Heart right ventricle (tissue), 16 donors: ENCODE data around the gene ZNF790. TPM values are rescaled to one million over a fixed set of nuclear protein-coding genes. Genes with fewer than 3 reads are reported as not detected.

Source experiments
- ATAC-seq, 8 donors: fragments of 200-7000 bp; cut with Tn5 transposase; one replicate each; pipeline ENCODE4 v1.9.1; 2020; ENCODE audit warnings: mild to moderate bottlenecking in 8 of 8, moderate library complexity in 8 of 8, moderate number of reproducible peaks in 1 of 8
- DNase-seq, 2 donors: peaks; one replicate each; pipeline ENCODE4 v3.0.0-alpha.2; 2020
- H3K27ac ChIP-seq, 10 donors: fragments of 200-600 bp; sonication (generic) in 2 of 10; one replicate each; pipeline versions ENCODE4 v1.5.0 to v1.8.0; 2020 to 2022; ENCODE audit warnings: mild to moderate bottlenecking in 3 of 10
- H3K27me3 ChIP-seq, 7 donors: fragments of 200-600 bp; one replicate each; pipeline ENCODE4 v1.8.0; 2021 to 2022; ENCODE audit warnings: mild to moderate bottlenecking in 2 of 7
- H3K36me3 ChIP-seq, 9 donors: fragments of 200-600 bp; sonication (generic) in 1 of 9; one replicate each; pipeline versions ENCODE4 v1.5.0 to v1.8.0; 2020 to 2022; ENCODE audit warnings: mild to moderate bottlenecking in 2 of 9
- H3K4me1 ChIP-seq, 9 donors: fragments of 200-600 bp; sonication (generic) in 1 of 9; one replicate each; pipeline versions ENCODE4 v1.5.0 to v1.8.0; 2020 to 2022; ENCODE audit warnings: mild to moderate bottlenecking in 4 of 9
- H3K4me3 ChIP-seq, 10 donors: fragments of 200-600 bp; sonication (generic) in 2 of 10; one replicate each; pipeline versions ENCODE4 v1.5.0 to v1.8.0; 2020 to 2022; ENCODE audit warnings: mild to moderate bottlenecking in 7 of 10, moderate library complexity in 2 of 10
- H3K9me3 ChIP-seq, 11 donors: fragments of 200-600 bp in 10 of 11; sonication (generic) in 2 of 11; one replicate each; pipeline versions ENCODE4 v1.5.0 to v1.8.0; 2013 to 2022; ENCODE audit warnings: mild to moderate bottlenecking in 2 of 11, control low read depth in 1 of 11, moderate library complexity in 1 of 11
- WGBS, 2 donors: extraction: QIAGEN DNeasy Blood & Tissue Kit; methylation state at CpG; one replicate each; pipeline ENCODE4 v1.1.7; 2013; ENCODE audit warnings: inconsistent platforms in 1 of 2; 5-methylcytosine and 5-hydroxymethylcytosine counted together
- intact Hi-C, 10 donors: fragments of 100-400 bp; cut with DNase I; formaldehyde crosslinking; loops; one replicate each; pipeline versions ENCODE4 v1.11.1 to v1.14.2; 2022
- polyA plus RNA-seq, 2 donors: library from polyadenylated mRNA; stranded (reverse); fragments of 200-250 nt; gene quantifications; one replicate each; pipeline ENCODE4 v1.2.3, GENCODE V29; 2013
- total RNA-seq, 10 donors: library from RNA; stranded (reverse); fragmentation: NEBNext Ultra II Directional in 3 of 10; extraction: Animal tissue kit (Norgen Biotek cat#: 25700) in 3 of 10; gene quantifications; one replicate each; pipeline versions ENCODE4 v1.2.1 to v1.2.4, GENCODE V29; 2021 to 2023
- TF ChIP-seq, protein P1 (sequence below), 9 donors: fragments of 200-600 bp; sonication (generic) in 2 of 9; IDR thresholded peaks; one replicate each; pipeline versions ENCODE4 v1.5.0 to v1.8.0; 2021 to 2022; ENCODE audit warnings: antibody characterized with exemption in 9 of 9, mild to moderate bottlenecking in 5 of 9, moderate library complexity in 1 of 9
- donor health status: Arrhythmogenic right ventricular cardiomyopathy.
- donor health status: ischemic (EF 13 %, LVEDD 7.1; RV severe dilation, severe dysfunction).
- donor health status: healthy with polysubstance abuse.
- donor health status: DM: no; HTN: yes; CAD: no.
- donor health status: DM: no; HTN: no; CAD: no.
- donor health status: ischemic (EF 25% LVEDD 6.9; RV normal size, moderate dysfunction).
- donor health status: ischemic (EF 25% LVEDD 5.7; RV mildly dilated, moderate dysfunction).
- donor health status: healthy.
- donor health status: DM: yes; HTN: yes; CAD: no.
- donor health status: Ischemic cardiomyopathy.
- donor health status: ischemic (EF 35%, LVEDD 5.7; RV mildly dilated, moderate dysfunction).
- donor health status: nonischemic (EF 11% LVEDD 7.7; RV severe dilation, severe dysfunction).
- donor health status: DM: yes; HTN: yes; CAD: no.
- donor health status: PGD.
- donor health status: ischemic (EF 29% LVEDD 5.4; RV normal size, mild dysfunction).
- donor health status: nonischemic (EF 23%, LVEDD 6.1; RV moderate dilation, normal function).

The ZNF790 gene
- total and polyA plus RNA-seq, 12 donors, result 2.3 to 11.8 (median 8.5) TPM

DNA sequence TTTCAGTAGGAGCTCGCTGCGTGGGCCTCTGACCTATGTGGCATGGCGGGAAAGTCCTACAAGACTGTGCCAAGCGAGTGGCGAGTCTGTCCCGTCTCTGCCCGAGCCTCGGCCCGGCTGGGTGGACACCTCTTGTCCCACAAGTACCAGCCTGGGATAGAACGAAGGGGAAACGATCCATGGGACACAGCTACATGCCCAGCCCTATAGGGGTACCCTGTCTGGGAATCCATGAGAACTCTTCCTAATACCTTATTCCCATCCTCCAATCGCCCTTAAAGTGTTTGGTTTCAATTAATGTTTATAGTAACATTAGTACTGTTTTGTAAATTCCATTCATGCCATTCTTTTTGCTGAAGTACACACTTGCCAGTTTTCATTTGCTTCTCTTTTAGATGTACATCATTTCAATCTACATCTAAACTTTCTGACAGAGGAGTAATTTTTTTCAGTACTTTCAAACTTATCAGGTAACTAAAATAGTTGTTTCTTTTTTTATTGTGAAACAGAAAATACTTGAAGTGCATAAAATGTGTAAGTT, 667 bp upstream of the ZNF790 start:
- intact Hi-C loops, result loop anchor here in 5 of 10 donors (1.0 to 10.0 kb wide), 6 partner anchors 11 to 264 kb away; partner anchors contain the start of genes ZNF345 (in 3 of the 5), ZNF850 (in 3 of the 5), ZNF461 (in 2 of the 5) and ZNF529 (in 1 of the 5)
- 4 to 8% methylated on average over 12 of the region's 12 CpGs for WGBS, 2 donors
- Histone ChIP-seq H3K36me3 (peaks cover 0 to 39% (median 13%) of the 10 kb centered on the region in 9 donors), H3K27me3 (no peaks in the 10 kb centered on the region), H3K27ac (peak overlapping the region; percentile 78 to 94 (median 92)), H3K9me3 (peaks cover 0 to 70% (median 19%) of the 10 kb centered on the region in 11 donors), H3K4me1 (peaks cover 0 to 24% (median 14%) of the 10 kb centered on the region in 9 donors), H3K4me3 (peak overlapping the region; percentile 56 to 80 (median 76))
- DNase-seq (no peak), ATAC-seq (peak in 1 of 8 donors; percentile 20)
- TF ChIP-seq, protein P1, sequence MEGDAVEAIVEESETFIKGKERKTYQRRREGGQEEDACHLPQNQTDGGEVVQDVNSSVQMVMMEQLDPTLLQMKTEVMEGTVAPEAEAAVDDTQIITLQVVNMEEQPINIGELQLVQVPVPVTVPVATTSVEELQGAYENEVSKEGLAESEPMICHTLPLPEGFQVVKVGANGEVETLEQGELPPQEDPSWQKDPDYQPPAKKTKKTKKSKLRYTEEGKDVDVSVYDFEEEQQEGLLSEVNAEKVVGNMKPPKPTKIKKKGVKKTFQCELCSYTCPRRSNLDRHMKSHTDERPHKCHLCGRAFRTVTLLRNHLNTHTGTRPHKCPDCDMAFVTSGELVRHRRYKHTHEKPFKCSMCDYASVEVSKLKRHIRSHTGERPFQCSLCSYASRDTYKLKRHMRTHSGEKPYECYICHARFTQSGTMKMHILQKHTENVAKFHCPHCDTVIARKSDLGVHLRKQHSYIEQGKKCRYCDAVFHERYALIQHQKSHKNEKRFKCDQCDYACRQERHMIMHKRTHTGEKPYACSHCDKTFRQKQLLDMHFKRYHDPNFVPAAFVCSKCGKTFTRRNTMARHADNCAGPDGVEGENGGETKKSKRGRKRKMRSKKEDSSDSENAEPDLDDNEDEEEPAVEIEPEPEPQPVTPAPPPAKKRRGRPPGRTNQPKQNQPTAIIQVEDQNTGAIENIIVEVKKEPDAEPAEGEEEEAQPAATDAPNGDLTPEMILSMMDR (IDR thresholded peaks at IDR 0.05), result no peak

DNA sequence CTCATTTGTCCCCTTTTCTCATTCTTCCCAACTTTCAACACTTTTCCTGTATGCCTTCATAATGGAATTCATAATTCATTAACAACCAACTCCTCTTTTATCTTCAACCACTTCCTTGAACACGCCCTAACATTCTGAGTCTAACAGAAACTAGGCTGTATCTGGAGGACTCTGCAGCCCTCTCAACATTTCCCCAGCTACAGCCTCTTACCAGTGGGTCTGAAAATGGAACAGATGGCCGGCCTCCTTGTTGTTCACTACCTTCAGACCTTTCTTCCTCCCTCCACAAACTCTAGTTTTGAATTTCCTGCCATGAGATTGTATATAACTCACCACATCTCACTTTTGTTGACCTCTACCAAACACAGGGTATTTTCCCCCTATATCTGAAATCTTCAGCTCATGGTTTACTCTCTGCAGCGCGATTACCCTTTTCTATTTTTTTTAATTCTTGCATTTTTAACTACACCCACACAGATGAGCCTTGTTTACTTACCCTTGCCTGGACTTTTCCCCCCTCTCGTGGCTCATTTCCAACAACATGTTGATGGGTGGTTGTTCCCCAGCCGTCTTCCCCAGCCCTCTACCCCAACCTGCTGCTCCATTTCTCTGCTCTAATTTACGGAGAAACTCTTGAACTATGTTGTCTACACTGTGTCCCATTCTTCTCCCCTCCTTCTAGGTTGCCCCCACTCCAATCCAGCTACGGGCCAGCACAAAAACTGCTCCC, 846 bp downstream of the ZNF790 start:
- intact Hi-C loops, result loop anchor here in 4 of 10 donors (5.0 to 10.0 kb wide), 4 partner anchors 63 to 263 kb away; partner anchors contain the start of genes ZNF461 (in 2 of the 4), ZNF850 (in 2 of the 4) and ZNF529 (in 1 of the 4)
- DNase-seq (no peak), ATAC-seq (peak in 2 of 8 donors; percentile 4 to 19)
- TF ChIP-seq, protein P1 (IDR thresholded peaks at IDR 0.05), result no peak
- WGBS, 2 donors, result 22 to 24% methylated on average over 8 of the region's 8 CpGs
- H3K27ac ChIP-seq, result peak overlapping the region; percentile 78 to 94 (median 92)
- H3K36me3 ChIP-seq, result peaks cover 0 to 41% (median 18%) of the 10 kb centered on the region in 9 donors
- peaks cover 0 to 24% (median 14%) of the 10 kb centered on the region in 9 donors for H3K4me1 ChIP-seq
- H3K4me3 ChIP-seq, result peak overlapping the region; percentile 56 to 80 (median 76)
- no peaks in the 10 kb centered on the region for H3K27me3 ChIP-seq
- peaks cover 0 to 70% (median 32%) of the 10 kb centered on the region in 11 donors for H3K9me3 ChIP-seq

DNA sequence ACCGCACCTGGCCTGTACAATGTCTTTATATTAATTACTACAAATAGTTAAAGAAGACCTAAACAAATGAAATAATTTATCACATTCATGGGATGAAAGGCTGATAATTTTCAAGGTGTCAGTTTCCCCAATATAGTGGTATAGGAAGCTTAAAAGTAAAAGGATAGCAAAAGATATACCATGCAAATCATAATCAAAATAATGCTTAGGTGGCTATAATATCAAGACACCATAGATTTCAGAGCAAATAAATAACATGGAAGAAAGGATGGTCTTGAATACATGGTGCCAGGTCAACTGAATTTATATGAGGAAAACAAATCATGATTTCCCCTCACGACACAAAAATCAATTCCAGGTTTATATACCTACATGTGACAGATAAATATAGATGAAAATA, 4.8 kb downstream of the ZNF790 start:
- Histone ChIP-seq H3K4me3 (no peak overlapping the region), H3K4me1 (peaks cover 0 to 19% (median 9%) of the 10 kb centered on the region in 9 donors), H3K36me3 (peaks cover 0 to 69% (median 44%) of the 10 kb centered on the region in 9 donors), H3K9me3 (peaks cover 7 to 90% (median 68%) of the 10 kb centered on the region in 11 donors), H3K27me3 (no peaks in the 10 kb centered on the region), H3K27ac (no peak overlapping the region)
- DNase-seq (no peak), ATAC-seq (no peak)
- TF ChIP-seq, protein P1 (IDR thresholded peaks at IDR 0.05), result no peak
- 97 to 98% methylated on average over 2 of the region's 2 CpGs for WGBS, 2 donors
- intact Hi-C loops, result loop anchor here in 2 of 10 donors (10.0 kb wide), 2 partner anchors 59 to 259 kb away; partner anchors contain the start of genes ZNF529 (in 1 of the 2) and ZNF850 (in 1 of the 2)

DNA sequence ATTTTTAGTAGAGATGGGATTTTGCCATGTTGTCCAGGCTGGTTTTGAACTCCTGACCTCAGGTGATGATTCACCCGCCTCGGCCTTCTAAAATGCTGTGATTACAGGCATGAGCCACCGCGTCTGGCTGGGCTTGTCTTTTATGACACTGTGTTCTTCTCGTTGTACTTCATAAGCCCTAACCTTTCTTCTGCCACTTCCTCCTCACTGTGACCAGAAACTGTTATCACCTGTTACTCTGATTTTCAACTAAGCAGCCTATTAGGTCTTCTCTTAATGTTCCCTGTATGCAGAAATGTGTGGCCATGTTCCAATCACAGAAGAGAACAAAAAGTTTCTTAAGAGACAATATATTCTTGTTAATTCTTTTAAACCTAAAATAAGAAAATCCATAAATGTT, 16.4 kb downstream of the ZNF790 start:
- Histone ChIP-seq H3K27ac (no peak overlapping the region), H3K36me3 (peaks cover 10 to 100% (median 97%) of the 10 kb centered on the region in 9 donors), H3K9me3 (peaks cover 10 to 100% (median 98%) of the 10 kb centered on the region in 11 donors), H3K4me1 (no peaks in the 10 kb centered on the region), H3K27me3 (no peaks in the 10 kb centered on the region), H3K4me3 (no peak overlapping the region)
- ATAC-seq, result no peak
- intact Hi-C loops, result no loop called here
- 98% methylated on average over 5 of the region's 5 CpGs for WGBS, 2 donors
- no peak for DNase-seq
- TF ChIP-seq, protein P1 (IDR thresholded peaks at IDR 0.05), result no peak
